Right lobe of liver (tissue), 6 donors: ENCODE measurements around the gene CTIF. TPM values are rescaled to one million over a fixed set of nuclear protein-coding genes. Genes with fewer than 3 reads are reported as not detected.

Source experiments
- ATAC-seq, 4 donors: fragments of 200-7000 bp; cut with Tn5 transposase; one replicate each; pipeline ENCODE4 v1.9.1; 2020; ENCODE audit warnings: mild to moderate bottlenecking in 4 of 4, moderate library complexity in 4 of 4
- DNase-seq, 3 donors: peaks; one replicate each; pipeline ENCODE4 v3.0.0-alpha.2; 2020
- H3K27ac ChIP-seq, 3 donors: fragments of 200-600 bp; one replicate each; pipeline ENCODE4 v1.8.0; 2022
- H3K27me3 ChIP-seq, 2 donors: fragments of 200-600 bp; one replicate each; pipeline ENCODE4 v1.8.0; 2022
- H3K36me3 ChIP-seq, 4 donors: fragments of 200-600 bp; sonication (generic) in 1 of 4; one replicate each; pipeline versions ENCODE4 v1.5.1 to v1.8.0; 2017 to 2022; ENCODE audit warnings: control low read depth in 1 of 4
- H3K4me1 ChIP-seq, 4 donors: fragments of 200-600 bp; sonication (generic) in 1 of 4; one replicate each; pipeline versions ENCODE4 v1.5.1 to v1.8.0; 2017 to 2022; ENCODE audit warnings: control low read depth in 1 of 4
- H3K4me3 ChIP-seq, 3 donors: fragments of 200-600 bp; one replicate each; pipeline ENCODE4 v1.8.0; 2022
- H3K9me3 ChIP-seq, 4 donors: fragments of 200-600 bp; sonication (generic) in 1 of 4; one replicate each; pipeline versions ENCODE4 v1.5.1 to v1.8.0; 2017 to 2022; ENCODE audit warnings: control low read depth in 1 of 4
- CTCF ChIP-seq, 4 donors: fragments of 200-600 bp in 3 of 4; fragments of 450-650 bp in 1 of 4; IDR thresholded peaks; one replicate each; pipeline versions ENCODE4 v1.5.1 to v1.8.0; 2016 to 2022; ENCODE audit warnings: antibody characterized with exemption in 4 of 4, mild to moderate bottlenecking in 2 of 4
- POLR2A ChIP-seq: fragments of 450-650 bp; IDR thresholded peaks from one replicate; pipeline ENCODE4 v1.6.1; 2017; ENCODE audit warnings: antibody characterized with exemption, mild to moderate bottlenecking
- WGBS: methylation state at CpG from one replicate; pipeline ENCODE4 v1.1.6; 2018; ENCODE audit warnings: low coverage, low lambda C conversion rate; ENCODE audit not compliant: insufficient coverage; ENCODE audit errors: missing lambda C conversion rate; 5-methylcytosine and 5-hydroxymethylcytosine counted together
- intact Hi-C, 2 donors: fragments of 100-400 bp; cut with DNase I; formaldehyde crosslinking; loops; one replicate each; pipeline versions ENCODE4 v1.11.2 to v1.14.1; 2022
- total RNA-seq, 6 experiments: library from RNA; depleted of rRNA in 2 of 6; stranded (reverse); fragments of >200 nt in 2 of 6; fragmentation: NEBNext Ultra II Directional in 3 of 6; extraction: Animal tissue kit (Norgen Biotek cat#: 25700) in 3 of 6; gene quantifications; one replicate each; pipeline versions ENCODE4 v1.1.0 to v1.2.4, GENCODE V29; 2016 to 2023
- donor health status: DM: no; HTN: yes; CAD: no.
- donor health status: DM: no; HTN: no; CAD: no.
- donor health status: DM: no; HTN: no; CAD: no.
- donor health status: DM: no; HTN: yes; CAD: no.
- donor health status: DM: no; HTN: yes; CAD: no.

Gene CTIF
- total RNA-seq, 6 experiments from 2014 or later, result 29.0 to 60.6 (median 43.1) TPM

GRCh38 chr18:48757367-48757766 is 218.5 kb downstream of the CTIF start:
- no peak for DNase-seq
- intact Hi-C loops, result no loop called here
- Histone ChIP-seq H3K27me3 (no peaks in the 10 kb centered on the region), H3K27ac (no peak overlapping the region), H3K4me1 (no peaks in the 10 kb centered on the region), H3K4me3 (no peak overlapping the region), H3K9me3 (no peaks in the 10 kb centered on the region), H3K36me3 (peaks cover 0 to 34% (median 2%) of the 10 kb centered on the region in 4 donors)
- ATAC-seq, result no peak
- 85% methylated on average over 5 of the region's 6 CpGs for WGBS
- TF ChIP-seq POLR2A, result no peak
- no peak for TF ChIP-seq CTCF (IDR thresholded peaks at IDR 0.05)

DNA sequence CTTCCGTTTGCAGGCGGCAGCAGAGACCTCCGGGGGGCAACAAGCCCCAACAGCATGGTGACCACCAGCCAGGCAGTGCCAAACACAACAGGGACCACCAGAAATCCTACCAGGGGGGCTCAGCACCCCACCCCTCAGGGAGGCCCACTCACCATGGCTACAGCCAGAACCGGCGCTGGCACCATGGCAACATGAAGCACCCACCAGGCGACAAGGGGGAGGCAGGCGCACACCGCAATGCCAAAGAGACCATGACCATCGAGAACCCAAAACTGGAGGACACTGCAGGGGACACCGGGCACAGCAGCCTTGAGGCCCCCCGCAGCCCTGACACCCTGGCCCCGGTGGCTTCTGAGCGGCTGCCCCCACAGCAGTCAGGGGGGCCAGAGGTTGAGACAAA is 219.1 kb downstream of the CTIF start:
- WGBS, result 62% methylated on average over 3 of the region's 13 CpGs
- Histone ChIP-seq H3K27me3 (no peaks in the 10 kb centered on the region), H3K9me3 (no peaks in the 10 kb centered on the region), H3K27ac (no peak overlapping the region), H3K36me3 (peaks cover 0 to 39% (median 3%) of the 10 kb centered on the region in 4 donors), H3K4me3 (no peak overlapping the region), H3K4me1 (no peaks in the 10 kb centered on the region)
- ATAC-seq, result no peak
- no peak for TF ChIP-seq CTCF (IDR thresholded peaks at IDR 0.05)
- TF ChIP-seq POLR2A, result no peak
- peak in 1 of 3 donors; percentile 34 for DNase-seq
- intact Hi-C loops, result no loop called here

DNA sequence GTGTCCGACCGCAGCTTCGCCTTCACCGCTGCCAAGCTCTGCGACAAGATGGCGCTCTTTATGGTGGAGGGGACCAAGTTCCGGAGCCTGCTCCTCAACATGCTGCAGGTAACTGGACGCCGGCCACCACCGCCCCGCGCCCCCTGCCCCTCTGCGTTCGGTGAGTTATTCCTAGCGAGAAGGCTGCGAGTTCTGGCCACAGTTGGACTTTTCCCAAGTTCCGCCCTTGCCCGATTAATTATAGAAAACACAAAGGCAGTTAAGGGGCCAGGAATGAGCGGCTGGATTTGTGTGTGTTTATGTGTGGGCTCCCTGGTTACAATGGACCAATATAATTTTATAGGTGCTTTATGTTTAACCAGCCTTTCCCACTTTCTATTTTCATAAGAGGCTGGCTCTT is 222.8 kb downstream of the CTIF start:
- intact Hi-C loops, result no loop called here
- no peaks in the 10 kb centered on the region for H3K9me3 ChIP-seq
- WGBS, result 94% methylated on average over 6 of the region's 19 CpGs
- no peaks in the 10 kb centered on the region for H3K4me1 ChIP-seq
- peak in 1 of 3 donors; percentile 43 for DNase-seq
- H3K27me3 ChIP-seq, result no peaks in the 10 kb centered on the region
- H3K27ac ChIP-seq, result no peak overlapping the region
- no peak for ATAC-seq
- peaks cover 0 to 54% (median 11%) of the 10 kb centered on the region in 4 donors for H3K36me3 ChIP-seq
- H3K4me3 ChIP-seq, result no peak overlapping the region
- no peak for TF ChIP-seq POLR2A

GRCh38 chr18:48762022-48762421 is 223.2 kb downstream of the CTIF start:
- no peaks in the 10 kb centered on the region for H3K4me1 ChIP-seq
- TF ChIP-seq CTCF (IDR thresholded peaks at IDR 0.05) (no peak), POLR2A (no peak)
- no peak for DNase-seq
- no peaks in the 10 kb centered on the region for H3K9me3 ChIP-seq
- H3K36me3 ChIP-seq, result peaks cover 0 to 59% (median 11%) of the 10 kb centered on the region in 4 donors
- no peak overlapping the region for H3K4me3 ChIP-seq
- 97% methylated on average over 5 of the region's 6 CpGs for WGBS
- H3K27me3 ChIP-seq, result no peaks in the 10 kb centered on the region
- intact Hi-C loops, result no loop called here
- H3K27ac ChIP-seq, result no peak overlapping the region
- no peak for ATAC-seq

GRCh38 chr18:48762836-48763718 is 224.2 kb downstream of the CTIF start:
- Histone ChIP-seq H3K4me1 (no peaks in the 10 kb centered on the region), H3K27me3 (no peaks in the 10 kb centered on the region), H3K27ac (no peak overlapping the region), H3K4me3 (no peak overlapping the region), H3K9me3 (no peaks in the 10 kb centered on the region), H3K36me3 (peaks cover 0 to 62% (median 11%) of the 10 kb centered on the region in 4 donors)
- 61% methylated on average over 2 of the region's 21 CpGs for WGBS
- TF ChIP-seq POLR2A (no peak), CTCF (IDR thresholded peaks at IDR 0.05) (no peak)
- ATAC-seq (no peak), DNase-seq (peak in 1 of 3 donors; percentile 48)
- intact Hi-C loops, result no loop called here
